Measurements from ENCODE around the gene NAT10. TPM values are rescaled to one million over a fixed set of nuclear protein-coding genes. Genes with fewer than 3 reads are reported as not detected.

Gene NAT10
- total RNA-seq, 1 experiment from 2014 or later, result 75.5 TPM

- peak; percentile 89 for ATAC-seq
- H3K27me3 Mint-ChIP-seq (ENCODE audit: low read depth), result no peaks in the 10 kb centered on the region
- no peak overlapping the region for H3K4me3 Mint-ChIP-seq
- CTCF ChIA-PET, result interaction anchor here (0.6 to 7.4 kb wide), 12 partner anchors 9 to 364 kb away, joined by 3 to 55 read pairs (median 4); partner anchors contain the start of genes ABTB2 and ELF5
- TF ChIP-seq ARID4B (CRISPR knock-in tag; IDR thresholded peaks at IDR 0.05; ENCODE audit: borderline replicate concordance), result no peak
- TF ChIP-seq E2F5 (CRISPR knock-in tag; IDR thresholded peaks at IDR 0.05), result no peak
- no peak for TF ChIP-seq ATF1 (CRISPR knock-in tag; IDR thresholded peaks at IDR 0.05)
- no peak for TF ChIP-seq ZNF263 (CRISPR knock-in tag; IDR thresholded peaks at IDR 0.05; ENCODE audit: low read depth)
- no peak for TF ChIP-seq ZBTB21 (CRISPR knock-in tag; IDR thresholded peaks at IDR 0.05; ENCODE audit: borderline replicate concordance)
- no peak for TF ChIP-seq KAT7 (CRISPR knock-in tag; IDR thresholded peaks at IDR 0.05; ENCODE audit: borderline replicate concordance)
- TF ChIP-seq PREB (CRISPR knock-in tag; IDR thresholded peaks at IDR 0.05; ENCODE audit: borderline replicate concordance), result no peak
- no peak for TF ChIP-seq JAZF1 (CRISPR knock-in tag; IDR thresholded peaks at IDR 0.05)
- TF ChIP-seq ZNF138 (CRISPR knock-in tag; conservative IDR thresholded peaks at IDR 0.05), result no peak
- no peak; the same call in 1 of the 2 replicates for TF ChIP-seq CTCF (IDR thresholded peaks at IDR 0.05)
- TF ChIP-seq RELA (CRISPR knock-in tag; IDR thresholded peaks at IDR 0.05; ENCODE audit: borderline replicate concordance), result no peak
- TF ChIP-seq RORB (CRISPR knock-in tag; IDR thresholded peaks at IDR 0.05), result no peak
- TF ChIP-seq E2F1 (CRISPR knock-in tag; IDR thresholded peaks at IDR 0.05), result no peak
- no peak for TF ChIP-seq FOXP1 (CRISPR knock-in tag; IDR thresholded peaks at IDR 0.05; ENCODE audit: borderline replicate concordance)
- TF ChIP-seq AFF4 (CRISPR knock-in tag; IDR thresholded peaks at IDR 0.05; ENCODE audit: borderline replicate concordance), result no peak
- TF ChIP-seq PRDM15 (CRISPR knock-in tag; IDR thresholded peaks at IDR 0.05), result no peak
- no peak for TF ChIP-seq FOXK1 (CRISPR knock-in tag; IDR thresholded peaks at IDR 0.05)
- no peak for TF ChIP-seq ZSCAN18 (CRISPR knock-in tag; IDR thresholded peaks at IDR 0.05)
- peaks cover 38% of the 10 kb centered on the region for H3K36me3 Mint-ChIP-seq
- DNase-seq (ENCODE audit: low spot score), result peak; percentile 44
- H3K27ac Mint-ChIP-seq, result no peak overlapping the region
- POLR2A ChIA-PET, result interaction anchor here (0.5 to 1.2 kb wide), 2 partner anchors 102 to 156 kb away, joined by 3 read pairs; no protein-coding TSS in a partner anchor
- no peaks in the 10 kb centered on the region for H3K9me3 Mint-ChIP-seq
- H3K4me1 Mint-ChIP-seq, result no peaks in the 10 kb centered on the region
These were observed 44.4 kb downstream of the NAT10 start for GRCh38 chr11:34149786-34150185.

All from WTC11 (cell line).